NCI-H1092 (cell line): Measurements from ENCODE around the gene CRYL1.
"Not testable (repeated sequence)": the region's sequence is repeated elsewhere in the genome, so short reads cannot be mapped to it uniquely, and the experiment has no call there.

Experiments
- DNase-seq: peaks from one replicate; lab custom pipeline; 2025; lab: John Stamatoyannopoulos, UW

The CRYL1 gene

DNA sequence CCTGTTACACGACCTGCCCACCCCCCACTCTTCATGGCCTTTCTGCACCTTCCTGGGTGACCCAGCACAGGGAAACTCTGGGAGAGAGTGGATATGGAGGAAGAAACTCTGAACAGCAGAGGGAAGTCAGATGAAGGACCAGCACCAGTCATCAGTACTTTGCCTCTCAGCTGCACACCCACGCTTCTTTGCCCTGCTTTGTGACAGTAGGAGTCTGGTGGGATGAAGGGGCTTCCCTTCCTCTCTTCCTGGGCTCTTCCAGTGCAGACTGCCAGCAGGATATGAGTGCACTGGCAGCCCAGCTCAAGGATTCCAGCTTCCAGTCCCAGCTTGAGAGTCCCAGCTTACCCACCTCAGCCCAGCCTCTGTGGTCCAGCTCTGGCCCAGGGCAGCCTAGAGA lies 68.9 kb downstream of the CRYL1 start:
- no peak for DNase-seq

DNA sequence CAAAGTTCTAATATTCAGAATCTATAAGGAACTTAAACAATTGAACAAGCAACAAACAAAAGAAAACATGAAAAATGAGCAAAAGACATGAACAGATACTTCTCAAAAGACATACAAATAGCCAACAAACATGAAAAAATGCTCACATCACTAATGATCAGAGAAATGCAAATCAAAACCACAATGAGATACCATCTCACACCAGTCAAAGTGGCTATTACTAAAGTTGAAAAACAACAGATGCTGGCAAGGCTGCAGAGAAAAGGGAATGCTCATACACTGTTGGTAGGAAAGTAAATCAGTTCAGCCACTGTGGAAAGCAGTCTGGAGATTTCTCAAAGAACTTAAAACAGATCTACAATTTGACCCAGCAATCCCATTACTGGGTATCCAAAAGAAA lies 74.3 kb downstream of the CRYL1 start:
- DNase-seq: no peak

DNA sequence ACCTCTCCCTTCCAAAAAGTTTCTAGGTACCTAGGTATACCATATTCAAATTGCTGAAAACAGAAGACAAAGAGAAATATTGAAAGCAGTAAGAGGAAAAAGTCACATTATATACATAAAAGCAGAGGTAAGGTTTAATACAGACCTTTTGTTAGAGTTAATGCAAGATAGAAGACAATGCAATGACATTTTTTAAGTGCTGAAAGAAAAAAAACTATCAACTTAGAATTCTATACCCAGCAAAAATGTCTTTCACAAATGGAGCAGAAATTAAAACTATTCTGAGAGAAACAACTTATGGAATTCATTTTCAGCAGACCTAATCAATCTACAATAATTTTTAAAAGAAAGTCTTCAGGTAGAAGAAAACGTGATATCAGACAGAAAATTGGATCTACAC lies 77.2 kb downstream of the CRYL1 start:
- DNase-seq: no peak

DNA sequence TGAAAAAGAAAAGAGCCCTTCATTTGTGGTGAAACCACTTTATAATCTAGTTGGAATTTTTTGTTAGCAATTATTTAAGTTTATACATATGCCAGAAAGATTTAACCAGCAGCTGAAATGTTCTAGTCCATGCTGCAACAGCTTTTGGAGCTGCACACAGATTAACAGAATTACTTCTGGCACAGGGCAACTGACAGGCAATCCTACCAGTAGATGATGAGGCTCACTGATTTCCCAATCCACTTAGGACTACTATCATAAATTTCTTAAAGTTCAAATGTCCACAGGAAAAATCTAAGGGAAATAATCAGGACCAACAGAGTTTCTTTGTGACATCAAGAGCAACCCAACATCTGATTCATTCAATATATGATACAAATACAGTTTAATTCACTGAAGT lies 78.8 kb downstream of the CRYL1 start:
- no peak for DNase-seq

DNA sequence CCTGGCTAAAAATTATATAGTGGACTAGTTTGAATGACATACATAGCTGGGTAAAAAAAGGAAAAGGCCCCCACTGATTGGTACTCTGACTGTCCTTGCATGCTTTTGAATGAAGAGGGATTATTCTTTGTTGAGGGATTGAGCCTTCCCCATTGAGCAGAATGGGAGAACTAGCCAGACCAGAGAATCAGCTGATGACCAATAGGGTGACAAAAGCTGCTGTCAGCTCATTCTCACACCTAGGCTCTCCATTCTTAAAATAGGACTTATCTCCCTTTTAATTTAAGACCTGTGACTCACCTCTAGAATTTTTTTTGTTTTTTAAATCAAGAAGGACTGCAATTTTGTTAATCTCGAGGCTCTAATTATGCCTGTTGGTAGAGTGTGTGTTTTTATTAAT lies 79.3 kb downstream of the CRYL1 start:
- DNase-seq: no peak

DNA sequence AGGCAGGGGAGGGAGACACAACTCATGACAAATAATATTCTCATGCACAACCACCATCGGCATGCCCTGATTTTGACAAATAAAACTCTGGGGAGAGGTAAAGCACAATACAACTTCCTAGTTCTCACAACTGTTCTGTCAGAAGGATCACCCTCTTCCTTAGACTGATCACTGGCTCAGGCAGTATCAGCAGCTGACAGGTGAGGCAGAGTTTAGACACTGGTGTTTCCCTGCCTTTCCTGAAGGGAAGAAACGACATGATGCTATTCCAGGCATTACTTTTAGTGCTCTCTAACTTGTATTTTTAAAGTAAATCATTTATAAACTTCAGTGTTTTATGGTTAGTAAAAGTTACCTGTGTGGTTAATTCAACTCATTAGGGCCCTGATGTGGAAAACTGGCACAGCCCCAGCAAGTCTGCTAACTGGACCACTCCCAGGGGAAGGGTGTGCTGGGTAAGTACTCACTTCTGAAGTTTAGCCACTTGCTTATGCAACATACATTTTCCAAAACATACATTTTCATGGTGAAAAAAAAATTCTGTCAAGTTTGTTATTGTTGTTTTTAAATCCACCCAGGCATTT lies 82.8 kb downstream of the CRYL1 start:
- DNase-seq: no peak

DNA sequence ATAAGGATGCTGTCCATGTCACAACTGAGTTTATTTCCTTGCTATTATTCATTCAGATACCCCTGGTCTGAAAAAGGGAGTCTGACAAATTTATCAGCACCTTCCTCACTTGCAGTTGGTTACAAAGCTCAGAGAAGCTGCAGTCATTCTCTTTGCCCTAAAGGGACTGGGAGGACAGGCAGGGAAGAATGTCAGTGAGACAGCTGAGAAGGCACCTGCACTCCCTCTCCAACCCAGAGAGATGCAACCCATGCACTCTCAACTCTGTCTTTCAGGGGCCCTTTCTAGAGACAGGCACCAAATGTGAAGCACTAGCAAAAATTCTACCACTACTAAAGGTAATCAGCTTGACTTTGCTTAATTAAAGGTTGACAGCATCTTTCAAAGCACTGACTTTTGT lies 83.3 kb downstream of the CRYL1 start:
- no peak for DNase-seq

DNA sequence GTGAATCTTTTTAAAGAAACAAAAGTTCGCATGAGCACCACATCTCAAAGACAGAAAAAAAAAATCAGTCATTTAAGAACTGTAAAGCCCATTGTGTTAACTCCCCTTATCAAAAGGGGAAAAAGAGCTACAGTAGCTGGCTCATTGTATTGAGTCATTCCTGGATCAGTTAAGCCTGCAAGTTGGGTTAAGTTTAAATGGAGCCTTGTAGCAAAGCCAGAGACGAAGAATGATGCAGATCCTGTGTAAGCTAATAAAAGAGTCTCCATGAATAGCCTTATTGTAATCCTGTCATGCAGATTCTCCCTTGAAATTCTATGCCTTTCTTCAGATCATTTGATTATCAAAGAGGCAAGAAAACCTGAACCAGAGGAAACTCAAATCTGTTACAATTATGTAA lies 83.8 kb downstream of the CRYL1 start:
- DNase-seq: no peak

DNA sequence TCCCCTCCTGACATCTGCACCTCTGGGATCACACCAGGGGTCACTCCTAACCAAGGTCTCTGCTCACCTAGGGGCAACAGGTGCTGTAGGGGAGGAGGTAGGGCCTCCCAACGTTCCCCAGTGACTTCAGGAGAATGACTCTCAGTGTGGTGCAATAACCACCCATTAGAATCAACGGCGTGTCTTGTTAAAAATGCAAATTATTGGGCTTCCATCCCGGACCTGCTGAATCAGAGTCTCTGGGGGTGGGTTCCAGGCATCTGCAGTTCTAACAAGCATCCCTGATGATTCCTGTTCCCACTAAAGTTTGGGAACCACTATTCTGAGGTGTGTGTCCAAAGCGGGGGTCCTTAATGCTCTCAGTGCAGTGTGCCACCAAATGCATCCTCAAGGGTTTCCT lies 84.6 kb downstream of the CRYL1 start:
- no peak for DNase-seq

DNA sequence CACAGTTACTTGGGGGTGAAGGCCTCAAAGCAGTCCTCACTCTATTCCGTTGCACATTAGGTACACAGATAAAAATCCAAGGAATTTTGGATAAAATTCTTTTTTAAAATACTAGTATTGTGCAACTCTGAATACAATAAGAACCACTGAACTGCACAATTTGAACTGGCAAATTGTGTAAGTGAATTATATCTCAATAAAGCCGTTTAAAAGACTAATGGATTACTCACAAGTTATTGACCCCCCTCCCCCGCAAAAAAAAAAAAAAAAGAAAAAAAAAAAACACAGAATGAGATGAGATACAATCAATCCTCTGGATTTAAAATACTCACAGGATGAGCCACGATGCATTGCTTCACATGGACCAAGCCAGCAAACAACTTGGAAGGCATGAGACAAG lies 86.4 kb downstream of the CRYL1 start:
- no peak for DNase-seq

DNA sequence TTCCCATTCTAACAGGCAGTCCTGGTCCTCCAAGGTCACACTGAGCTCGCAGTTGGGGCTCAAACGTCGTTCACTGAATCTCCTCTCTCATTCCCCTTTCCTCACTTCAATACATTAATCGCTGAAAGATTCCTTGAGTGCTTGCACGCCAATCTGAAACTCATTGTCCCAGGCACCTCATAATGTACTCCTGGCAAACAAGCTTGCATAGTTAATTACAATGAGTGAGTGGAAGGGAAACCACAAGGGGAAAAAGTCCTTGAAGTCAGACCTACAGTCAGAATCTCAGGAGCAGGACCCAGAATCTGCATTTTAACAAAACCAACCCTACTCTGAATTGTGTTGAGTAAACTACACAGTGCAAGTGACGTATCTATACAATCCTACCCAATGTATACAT lies 86.9 kb downstream of the CRYL1 start:
- no peak for DNase-seq

DNA sequence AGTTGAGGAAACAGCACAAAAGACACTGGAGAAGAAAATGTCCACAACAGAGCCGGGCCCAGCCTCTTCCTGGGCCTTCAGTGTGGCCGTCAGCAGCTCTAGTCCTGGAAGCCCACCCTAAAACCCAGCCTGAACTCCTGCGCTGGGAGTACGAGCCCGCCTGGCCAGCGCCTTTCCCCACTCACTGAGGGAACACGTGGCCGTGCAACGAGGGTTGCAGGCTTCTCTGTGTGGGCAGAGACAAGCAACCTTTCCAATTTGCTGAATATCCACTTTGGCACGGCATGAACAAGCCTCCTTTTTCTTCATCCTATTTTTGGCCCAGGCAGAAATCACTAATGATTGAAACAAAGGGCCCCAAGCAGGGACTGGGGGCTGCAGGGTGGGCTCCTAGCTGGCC lies 89.2 kb downstream of the CRYL1 start:
- DNase-seq: no peak

DNA sequence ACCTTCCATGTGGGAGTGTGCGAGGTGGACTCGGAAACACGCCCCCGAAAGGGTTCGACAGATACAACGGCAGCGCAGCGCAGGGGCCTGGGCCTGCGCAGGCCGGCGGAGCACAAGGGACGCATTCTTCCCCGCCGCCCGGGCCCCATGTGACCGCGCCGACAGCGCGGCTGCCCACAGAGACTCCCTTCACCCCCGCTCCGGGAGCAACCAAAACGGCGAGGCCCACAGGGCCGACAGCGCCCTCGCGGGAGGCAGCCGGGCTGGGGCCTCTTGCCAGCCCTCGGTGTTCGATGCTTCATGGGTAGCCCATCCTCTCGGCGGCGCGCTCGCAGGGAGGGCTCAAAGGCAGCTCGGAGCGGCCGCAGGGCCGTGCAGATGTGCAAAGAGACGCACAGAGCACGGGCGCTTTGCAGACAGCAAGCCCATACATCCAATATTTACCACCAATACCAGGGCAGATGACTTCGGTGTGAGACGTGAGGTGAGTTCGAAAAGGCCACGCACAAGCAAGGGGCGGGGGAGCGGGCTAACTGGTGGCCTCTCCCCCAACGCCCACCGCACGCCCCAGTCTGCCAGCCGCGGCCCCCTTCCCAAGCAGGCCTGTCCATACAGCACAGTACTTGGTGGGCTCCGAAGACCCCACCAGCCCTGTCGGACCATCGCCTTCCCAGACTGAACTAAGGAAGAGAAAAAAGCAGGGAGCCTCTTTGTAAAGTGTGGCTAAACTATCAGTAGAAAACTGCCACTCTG lies 89.9 kb downstream of the CRYL1 start:
- DNase-seq: no peak

DNA sequence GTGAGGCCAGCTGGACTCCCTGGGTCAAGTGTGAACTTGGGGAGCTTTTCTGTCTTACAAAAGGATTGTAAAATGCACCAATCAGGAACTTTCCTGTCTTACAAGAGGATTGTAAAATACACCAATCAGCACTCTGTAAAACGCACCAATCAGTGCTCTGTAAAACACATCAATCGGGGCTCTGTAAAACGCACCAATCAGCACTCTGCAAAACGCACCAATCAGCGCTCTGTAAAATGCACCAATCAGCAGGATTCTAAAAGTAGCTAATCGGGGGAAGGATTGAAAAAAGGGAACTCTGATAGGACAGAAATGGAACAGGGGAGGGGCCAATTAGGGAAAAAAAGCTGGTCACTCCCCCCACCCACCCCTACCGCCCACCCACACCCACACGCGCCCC lies 91.4 kb downstream of the CRYL1 start:
- DNase-seq: not testable (repeated sequence)

DNA sequence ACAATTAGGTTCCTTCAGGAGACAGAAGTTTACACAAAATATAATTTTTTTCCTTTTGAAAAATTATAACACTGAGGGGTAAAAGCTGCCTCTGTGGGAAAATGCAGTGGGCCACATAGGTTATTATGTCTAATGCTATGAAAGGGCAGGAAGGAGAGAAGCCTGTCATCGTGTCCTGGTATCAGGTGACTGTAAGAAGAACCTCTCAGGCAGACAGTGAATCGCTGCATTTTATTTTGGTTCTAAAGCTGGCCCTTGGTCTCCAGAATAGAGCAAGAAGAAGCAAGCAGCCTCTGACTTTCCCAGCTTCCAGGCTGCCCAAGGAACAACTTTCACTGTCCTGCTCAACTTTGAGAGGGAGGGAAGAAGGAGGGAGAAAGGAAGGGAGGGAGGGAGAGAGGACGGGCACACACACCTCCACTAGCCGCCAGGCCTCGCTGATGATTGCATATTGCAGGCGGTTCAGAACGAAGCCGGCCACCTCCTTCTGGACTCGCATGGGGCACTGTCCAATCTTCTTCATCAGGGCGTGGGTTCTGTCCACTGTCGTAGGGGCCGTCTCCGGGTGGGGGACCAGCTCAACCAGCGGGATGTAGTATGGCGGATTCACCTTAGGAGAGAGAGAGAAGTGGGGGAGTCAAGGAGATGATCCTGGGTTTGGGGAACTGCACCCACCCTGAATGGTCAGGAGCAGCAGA lies 93.8 kb downstream of the CRYL1 start:
- DNase-seq: no peak

DNA sequence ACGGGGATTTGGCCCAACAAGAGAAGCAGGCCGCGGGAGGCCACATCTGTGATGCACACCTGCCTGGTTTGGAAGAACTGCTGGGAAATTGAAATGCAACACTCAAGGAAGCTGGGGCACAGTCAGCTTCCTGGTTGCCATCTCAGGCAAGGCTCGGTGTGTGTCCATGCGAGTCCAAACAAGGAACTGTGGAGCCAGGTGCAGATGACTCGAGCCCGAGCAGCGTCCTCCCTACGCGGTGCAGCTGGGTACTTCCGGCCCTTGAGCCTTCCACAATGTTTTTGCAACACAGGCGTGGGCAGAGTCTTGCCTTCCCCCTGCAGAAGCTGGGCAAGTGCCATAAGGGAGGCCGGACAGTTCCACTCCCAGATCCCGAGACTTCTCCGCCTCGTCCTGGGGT lies 94.6 kb downstream of the CRYL1 start:
- DNase-seq: no peak

DNA sequence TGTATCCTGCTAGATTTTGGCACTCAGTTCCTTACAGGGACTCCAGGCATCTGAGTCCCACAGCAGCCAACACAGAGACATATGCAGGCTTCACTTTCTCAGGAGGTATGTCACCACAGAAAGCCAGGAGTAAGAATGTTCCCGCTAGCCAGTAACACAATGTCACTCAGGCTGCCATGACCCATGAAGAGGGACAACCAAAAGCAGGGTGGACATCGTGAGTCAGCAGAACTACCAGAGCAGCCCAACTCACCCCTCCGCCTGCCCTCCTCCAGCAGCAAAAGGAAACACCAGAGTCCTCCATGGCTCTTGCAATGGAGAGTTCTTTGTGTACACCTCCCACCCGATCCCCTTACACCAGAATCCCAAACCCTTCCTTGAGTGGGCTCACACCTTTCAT lies 95.4 kb downstream of the CRYL1 start:
- DNase-seq: no peak

DNA sequence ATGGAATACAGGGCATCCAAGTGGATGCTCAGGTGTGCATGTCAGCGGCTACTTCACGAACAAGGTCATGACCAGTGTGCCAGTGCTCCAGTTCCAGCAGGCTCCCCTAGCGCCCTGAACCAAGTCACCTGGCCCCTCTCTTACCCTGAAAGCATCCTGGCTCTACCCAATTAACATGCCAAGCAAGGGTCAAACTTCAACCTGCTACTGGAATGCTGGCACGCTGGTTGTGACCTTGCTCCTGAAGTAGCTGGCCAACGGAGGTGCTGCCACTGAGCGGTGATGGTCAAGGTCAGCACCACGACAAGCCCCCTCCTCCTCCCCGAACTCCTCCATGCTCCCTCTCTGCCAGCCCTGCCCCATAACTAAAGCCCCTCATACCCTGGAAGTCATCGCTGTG lies 96.0 kb downstream of the CRYL1 start:
- no peak for DNase-seq

DNA sequence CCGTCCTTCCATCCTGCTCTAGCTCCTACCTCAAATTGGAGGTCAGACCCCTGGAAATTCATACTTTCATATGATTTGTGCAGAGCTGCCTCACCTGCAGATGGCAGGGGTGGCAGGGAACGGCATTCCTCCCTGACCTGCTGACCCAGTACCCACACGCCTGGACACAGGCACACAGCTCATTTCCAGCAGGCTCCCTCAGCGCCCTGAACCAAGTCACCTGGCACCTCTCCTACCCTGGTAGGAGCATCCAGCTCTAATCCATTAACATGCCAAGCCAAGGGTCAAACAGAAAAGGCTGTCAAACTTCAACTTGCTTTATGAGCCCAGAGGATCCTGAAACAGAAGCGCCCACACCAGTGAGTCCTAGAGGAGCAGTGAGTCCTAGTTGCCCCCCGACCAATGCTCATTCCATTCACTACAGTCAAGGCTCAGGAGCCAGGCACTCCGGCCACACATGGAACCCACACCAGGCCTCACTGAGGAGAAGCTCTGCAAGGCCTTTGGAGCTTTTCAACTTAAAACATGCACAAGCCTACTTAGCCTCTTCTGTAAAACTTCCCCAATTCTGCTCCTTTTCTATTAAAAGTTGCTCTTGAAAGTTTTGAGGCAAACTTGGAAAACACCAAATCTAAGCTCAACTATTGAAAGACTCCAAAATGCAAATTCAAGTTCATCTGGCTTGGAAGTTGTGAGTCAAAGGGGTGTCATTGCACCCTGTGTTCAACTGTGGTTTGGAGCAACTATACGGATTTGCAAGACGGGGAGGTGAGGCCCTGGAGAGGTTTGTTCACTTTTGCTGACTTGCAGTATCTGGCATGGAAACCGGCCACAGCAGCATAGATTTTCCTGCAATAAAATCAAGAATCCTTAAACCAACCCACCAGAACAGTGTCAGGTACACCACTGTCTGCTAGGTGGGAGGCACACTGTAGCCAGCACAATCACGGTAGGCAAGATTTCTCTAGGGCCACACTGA lies 96.7 kb downstream of the CRYL1 start:
- DNase-seq: no peak

DNA sequence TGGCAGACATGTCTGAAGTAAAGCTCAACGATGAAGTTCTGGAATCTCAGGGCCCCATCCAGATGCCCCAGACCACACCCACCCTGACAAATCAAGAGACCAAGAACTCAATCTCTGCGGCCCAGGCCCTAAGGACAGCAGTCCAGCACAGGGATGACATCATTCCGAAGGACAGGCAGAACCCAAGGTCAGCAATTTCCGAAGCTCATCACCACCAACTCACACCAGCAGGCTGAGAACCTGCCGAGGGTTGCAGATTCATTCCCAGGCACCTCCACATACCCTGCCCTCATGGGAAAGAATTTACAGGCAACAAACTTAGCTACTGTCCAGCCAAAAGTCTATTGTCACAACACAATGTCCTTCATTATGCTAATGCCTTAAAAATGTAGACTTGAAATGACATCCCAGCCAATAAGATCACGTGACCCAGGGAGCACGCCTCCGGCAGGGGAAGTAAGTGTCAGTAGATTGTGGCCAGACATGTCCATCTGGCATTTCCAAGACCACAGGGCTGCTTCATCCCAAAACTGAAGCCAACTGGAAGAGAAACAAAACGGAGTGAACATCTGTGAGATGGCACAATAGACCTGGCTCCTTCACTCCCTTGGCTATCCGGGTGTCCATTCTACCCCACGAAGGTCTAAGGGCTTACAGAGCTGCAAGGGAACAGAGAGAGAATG lies 98.8 kb downstream of the CRYL1 start:
- DNase-seq: no peak

DNA sequence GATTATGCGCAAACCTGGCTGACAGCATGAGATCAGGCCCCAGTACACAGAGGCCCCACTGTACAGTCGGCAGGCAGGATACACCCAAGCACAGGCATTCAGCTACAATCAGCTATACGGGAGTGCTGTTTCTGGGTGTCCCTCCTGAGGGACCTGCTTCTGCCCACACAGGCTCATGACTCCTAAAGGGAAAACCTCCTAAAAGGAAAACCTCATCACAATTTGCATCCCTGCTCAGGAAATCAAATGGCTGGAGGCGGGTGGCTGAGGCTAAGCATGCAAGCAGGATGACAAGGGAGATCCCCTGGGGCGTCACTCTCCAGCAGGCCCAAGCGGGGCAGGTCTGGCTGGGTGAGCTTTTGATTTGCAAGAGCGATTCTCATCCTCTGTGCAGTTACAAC lies 99.8 kb downstream of the CRYL1 start:
- no peak for DNase-seq

DNA sequence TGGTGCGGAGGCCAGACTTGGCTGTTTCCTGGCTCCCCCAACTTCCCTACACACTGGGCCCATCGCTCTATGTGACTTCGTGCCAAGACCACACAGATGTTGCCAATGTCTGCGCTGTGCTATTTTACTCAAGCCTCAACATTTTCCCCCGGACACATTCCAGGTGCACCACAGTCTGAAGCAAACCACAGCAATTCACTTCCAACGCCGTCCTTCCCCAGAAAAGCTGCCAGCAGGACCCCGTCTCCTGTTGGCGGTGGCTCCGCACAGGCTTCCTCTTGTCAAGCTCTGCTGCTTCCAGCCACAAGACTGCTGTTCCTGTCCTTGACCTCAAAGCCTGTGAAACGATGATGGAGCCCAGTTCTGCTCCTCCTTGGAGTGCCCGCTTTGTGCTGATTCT lies 100.7 kb downstream of the CRYL1 start:
- DNase-seq: no peak
